NCI-H1092 treated with DMSO at 0.1 percent for 48 hours (cell line): ENCODE measurements around the gene PCBP2.
"Not testable (repeated sequence)": the region's sequence is repeated elsewhere in the genome, so short reads cannot be mapped to it uniquely, and the experiment has no call there.

ENCODE experiments used
- DNase-seq: peaks from one replicate; lab custom pipeline; 2025; lab: John Stamatoyannopoulos, UW

The PCBP2 gene

DNA sequence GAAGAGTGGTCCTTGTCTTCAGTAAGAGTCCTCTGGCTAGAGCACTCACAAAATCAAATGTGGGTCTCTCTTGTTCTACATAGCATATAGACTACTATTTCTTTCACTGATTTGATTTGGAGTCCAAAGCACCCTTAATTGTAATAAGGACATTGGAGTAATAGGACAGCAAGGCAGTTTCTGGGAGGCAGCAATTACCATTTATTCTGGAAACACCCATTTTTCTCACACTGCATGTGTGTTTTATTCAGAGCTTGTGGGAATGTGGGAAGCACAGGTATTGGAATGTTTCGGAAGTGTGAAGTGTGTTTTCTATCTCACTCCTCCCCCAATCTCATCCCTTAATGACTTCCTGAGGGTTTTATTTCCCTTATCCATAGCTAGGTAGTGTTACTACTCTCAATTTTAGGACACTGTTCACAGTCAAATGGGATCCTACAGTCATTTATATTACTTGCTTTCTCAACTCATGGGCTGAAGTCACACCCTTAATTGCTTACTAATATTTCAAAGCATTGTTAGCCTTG, 20.2 kb downstream of the PCBP2 start:
- DNase-seq = no peak

DNA sequence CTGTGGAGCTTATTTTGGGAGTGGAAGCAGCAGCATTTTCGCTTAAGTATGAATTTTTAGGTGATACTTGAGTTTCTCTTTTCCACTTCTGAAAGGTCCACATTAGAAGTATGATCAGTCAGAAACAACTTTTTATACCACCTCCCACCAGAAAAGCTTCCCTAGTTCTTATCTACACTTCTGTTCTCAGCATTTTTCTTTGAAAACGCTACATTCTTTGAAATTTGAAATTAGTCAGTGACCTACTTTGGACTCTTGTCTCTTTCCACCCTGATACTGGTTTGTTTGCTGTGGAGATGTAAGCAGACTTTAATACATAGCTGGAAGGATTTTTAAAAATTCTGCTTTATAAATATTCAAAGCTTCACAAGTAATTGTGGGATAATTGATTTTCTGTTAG, 22.2 kb downstream of the PCBP2 start:
- DNase-seq = no peak

DNA sequence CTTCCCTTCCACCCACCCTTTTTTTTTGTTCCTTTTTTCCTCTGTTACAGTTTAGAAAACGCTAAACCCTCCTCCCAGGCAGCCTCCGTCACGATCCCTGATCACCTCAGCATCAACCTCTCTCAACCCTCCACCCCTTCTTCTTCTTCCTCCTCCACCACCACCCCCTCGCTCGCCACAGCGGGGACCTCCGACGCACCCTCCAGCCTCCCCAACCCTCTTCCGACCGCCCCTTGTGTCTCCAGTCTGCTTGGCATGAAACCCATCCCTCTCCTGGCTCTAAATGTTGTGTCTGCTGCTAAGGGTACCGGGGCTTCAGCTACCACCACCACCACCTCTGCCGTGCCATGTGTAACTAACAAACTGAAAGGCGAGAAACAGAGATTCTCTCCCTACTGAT, 22.9 kb downstream of the PCBP2 start:
- DNase-seq = no peak

DNA sequence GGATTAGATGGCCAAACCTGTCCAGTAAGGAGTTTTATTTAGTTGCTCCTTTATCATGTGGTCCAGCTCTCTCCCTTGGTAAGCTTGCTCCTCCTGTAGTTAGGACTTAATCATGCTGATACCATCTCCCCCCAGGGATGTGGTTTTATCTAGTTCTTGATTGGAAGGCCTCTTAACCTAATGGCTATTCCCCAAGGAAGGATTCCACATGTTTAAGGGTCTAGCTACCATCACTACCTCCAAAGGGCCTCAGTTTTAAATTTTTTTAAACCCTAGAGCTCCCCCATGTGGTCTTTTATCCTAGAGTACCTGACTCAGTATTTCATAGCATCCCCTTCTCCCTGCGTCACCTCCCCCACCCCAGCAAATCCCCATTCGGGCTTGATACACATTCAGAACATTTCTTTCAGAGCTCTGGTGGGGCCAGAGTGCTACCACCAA, 24.9 kb downstream of the PCBP2 start:
- DNase-seq = no peak

DNA sequence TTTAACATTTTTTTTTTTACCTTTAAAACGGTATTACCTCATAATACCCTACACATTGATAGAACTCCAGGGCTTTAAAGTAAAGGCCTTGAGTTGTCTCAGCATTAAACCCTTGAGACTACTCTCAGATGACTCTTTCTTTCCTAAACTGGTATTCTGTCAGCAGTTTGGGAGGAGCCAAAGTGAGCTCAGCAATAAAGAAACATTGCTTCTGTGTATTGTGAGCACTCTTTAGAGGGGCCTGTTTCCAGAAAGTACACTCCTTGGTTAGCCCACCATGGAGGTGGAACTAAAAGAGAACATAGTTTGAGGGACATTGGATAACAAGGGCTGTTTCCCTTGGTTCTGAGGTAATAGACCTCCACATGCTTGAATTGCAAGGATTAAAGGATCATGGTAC, 27.0 kb downstream of the PCBP2 start:
- no peak for DNase-seq

DNA sequence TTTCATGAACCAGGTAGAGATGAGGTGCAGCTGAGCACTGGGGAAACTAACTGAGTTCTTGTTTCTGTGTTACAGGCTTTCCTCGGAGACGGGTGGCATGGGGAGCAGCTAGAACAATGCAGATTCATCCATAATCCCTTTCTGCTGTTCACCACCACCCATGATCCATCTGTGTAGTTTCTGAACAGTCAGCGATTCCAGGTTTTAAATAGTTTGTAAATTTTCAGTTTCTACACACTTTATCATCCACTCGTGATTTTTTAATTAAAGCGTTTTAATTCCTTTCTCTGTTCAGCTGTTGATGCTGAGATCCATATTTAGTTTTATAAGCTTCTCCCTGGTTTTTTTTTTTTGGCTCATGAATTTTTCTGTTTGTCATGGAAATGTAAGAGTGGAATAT, 27.4 kb downstream of the PCBP2 start:
- no peak for DNase-seq

DNA sequence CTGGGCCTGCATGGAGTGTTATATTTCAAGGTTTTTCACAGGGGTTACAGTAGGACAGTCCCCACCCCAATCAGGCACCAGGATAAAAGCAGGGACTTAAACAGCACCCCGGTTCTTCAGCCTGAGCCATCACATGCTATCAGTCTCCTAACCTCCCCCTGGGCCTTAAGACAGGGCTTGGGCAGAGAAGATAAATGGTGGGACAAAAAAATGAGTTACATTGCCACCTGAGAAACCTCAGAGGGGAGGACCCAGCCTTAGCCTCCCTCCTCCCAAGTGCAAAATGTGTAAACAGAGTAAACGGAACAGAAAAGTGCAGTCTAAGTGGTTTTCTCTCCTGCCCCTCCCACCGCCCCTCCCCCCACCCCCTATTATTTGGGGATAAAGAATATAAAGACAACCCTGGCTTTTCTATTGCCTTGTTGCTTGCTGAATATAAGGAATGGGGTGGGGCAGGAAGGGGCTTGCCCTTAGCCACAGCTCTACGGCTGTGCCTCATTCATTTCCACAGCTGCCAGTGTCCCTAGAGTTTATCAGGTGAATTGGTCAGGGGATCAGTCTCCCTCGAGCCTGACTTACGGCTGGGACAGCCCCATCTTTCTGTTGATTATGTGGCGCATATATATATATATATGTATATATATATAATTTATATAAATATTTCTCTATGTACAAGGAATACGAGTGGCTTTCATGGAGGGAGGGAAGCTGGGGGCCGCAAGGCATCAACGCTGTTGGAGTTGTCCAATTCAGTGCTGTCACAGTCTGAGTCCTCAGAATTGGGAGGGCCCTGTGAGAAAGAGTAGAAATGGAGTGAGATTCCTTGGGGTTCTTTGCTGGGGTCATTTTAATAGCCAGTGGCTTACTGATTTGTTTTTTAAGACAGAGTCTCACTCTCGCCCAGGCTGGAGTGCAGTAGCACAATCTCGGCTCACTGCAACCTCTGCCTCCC, 28.9 kb downstream of the PCBP2 start:
- no peak for DNase-seq

DNA sequence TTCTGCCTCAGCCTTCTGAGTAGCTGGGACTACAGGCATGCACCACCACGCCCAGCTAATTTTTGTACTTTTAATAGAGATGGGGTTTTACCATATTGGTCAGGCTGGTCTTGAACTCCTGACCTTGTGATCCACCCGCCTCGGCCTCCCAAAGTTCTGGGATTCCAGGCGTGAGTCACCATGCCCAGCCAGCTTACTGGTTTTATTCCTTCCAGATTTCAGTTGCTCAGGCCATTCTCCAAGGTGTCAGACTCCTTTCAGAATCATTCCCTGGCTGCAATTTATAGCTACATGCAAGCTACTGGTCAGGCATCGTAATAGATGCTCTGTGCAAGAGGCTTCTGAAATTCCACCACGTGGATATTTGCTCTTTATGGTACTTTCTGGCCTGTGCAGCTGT, 29.6 kb downstream of the PCBP2 start:
- DNase-seq = not testable (repeated sequence)

DNA sequence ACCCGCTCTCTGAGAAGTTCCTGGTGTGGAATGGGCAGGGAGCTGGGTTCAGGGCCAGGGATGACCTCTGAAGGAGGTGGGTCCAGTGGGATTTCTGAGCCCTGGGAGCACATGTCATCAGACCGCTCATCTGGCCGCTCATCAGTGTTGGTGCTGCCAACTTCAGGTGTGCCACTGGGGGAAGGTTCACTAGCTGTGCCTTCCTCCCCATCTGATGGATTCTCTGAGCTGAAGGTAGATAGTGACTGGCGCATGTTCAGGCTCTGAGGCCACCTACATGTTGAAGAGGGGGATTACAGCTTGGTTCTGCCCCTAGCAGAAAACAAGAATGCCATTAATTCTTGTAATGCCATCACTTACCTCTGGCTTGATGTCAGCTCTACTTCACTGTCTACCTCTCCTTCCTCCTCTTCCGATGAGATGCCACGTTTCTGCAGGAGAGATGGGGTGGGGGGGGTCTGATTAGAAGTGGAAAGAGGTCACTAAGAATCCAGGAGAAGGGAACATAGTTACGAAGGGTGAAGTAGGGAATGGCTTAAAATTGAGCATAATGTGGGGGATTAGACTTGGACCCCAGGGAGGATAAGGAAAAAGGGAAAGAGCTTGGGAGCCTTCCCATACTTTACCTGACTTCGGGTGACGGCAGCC, 30.2 kb downstream of the PCBP2 start:
- DNase-seq = no peak

DNA sequence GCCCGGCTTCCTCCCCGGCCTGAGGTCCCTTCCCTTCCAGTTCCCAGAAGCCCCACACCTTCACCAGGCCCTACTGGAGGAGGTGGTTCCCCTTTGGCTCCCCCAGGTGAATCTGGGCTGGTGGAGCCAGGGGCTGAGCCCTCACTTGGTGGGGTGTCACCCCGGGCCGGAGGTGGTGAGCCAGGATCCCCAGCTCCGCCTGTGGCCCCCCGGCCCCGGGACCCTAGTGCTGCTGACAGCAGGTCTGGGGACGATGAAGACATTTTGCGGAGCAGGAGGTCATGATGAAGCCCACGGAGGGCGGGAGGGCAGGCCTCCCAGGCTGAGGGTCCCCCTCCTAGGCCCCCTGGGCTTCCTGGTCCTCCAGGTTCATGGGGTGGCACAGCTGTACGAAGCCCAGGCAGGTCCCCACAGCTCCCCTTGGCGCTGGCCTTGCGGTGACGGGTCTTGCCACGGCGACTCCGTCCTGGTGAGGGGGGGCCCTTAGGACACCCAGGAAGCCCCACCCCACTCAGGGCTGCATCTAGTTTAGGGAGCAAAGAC, 30.8 kb downstream of the PCBP2 start:
- DNase-seq = no peak

DNA sequence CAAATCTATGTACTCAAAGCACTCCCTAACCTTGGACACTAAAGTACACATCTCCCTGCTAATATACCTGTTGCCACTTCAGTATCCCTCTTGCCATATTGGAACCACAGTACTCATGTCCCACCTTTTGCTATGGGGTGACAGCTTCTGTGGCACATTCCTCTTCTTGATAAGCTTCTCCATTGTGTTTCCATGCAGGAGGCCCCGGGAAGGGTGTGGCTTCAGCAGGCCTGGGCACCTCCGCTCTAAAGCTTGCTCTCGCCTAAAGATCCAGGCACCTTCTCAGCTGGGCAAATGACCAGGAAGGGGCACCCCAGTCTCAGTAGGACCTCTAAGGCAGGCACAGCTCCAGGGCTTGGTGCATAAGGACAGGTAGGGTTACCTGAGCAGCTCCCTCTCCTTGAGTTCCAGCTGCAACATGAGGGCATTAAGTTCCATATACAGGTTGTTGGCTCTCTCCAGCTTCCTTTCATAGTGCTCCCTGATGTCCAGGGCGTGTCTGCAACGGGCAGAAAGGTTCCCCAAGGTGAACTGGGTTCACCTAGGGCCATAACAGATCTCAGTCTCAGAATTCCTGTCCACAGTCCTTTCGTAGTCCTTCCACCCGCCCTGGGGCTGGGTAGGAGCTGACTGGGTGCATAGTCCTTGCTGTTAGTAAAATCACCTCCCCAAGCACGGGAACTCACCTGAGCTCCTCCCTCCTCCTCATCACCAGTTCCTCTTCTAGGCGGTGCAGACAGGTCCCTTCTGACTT, 31.5 kb downstream of the PCBP2 start:
- DNase-seq = no peak

DNA sequence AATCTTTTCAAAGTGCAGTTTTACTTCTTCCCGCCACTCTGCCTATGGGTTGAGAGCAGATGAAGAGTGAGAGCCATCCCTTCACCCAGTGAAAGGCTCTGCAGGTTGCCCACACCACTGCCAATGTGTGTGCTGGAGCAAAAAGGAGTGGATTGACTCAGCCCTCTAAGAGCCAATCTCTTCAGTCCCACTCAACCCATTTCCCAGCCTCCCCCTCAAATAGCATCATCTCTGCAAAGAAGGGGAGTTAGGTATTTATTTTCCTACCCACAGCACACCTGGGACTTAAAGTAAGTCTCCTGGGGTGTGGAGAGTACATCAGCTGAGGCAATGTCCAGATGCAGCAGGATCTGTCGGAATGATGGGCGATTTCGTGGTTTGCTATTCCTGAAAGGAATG, 32.1 kb downstream of the PCBP2 start:
- DNase-seq = no peak

DNA sequence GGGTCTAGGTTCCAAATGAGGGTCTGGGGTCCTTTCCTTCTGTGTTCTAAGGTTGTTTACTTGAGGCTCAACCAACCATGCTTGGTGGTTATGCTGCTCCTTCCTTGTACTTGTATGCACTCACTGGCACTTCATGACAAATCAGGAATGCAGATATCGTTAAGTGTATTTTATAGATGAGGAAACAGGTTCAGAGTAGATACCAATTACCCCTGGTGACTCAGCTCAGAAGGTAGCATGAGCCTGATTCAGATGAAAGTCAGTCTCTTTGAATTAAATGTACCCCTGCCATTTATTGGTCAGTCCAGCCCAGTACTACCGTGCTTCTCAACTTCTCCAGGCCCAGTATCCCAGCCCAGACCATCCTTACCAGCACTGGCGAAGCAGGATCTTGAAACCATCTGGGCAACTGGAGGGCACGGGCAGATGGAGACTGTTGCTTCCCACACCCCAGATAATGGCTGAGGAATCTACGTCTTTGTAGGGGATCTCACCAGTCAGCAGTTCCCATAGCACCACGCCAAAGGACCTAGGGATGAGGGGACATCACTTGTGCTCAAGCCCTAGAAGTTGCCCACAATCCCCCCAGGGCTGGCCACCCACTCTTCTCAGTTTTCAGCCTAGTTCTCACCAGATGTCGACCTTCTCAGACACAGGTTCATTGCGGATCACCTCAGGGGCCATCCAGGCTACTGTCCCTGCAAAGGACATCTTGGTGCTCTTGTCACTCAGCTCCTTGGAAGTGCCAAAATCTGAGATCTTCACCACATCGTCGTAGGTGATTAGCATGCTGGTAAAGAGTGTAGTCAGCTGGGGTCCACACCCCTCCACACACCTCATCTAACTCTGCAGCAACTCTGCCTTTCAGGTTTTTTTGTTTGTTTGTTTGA, 33.0 kb downstream of the PCBP2 start:
- no peak for DNase-seq

DNA sequence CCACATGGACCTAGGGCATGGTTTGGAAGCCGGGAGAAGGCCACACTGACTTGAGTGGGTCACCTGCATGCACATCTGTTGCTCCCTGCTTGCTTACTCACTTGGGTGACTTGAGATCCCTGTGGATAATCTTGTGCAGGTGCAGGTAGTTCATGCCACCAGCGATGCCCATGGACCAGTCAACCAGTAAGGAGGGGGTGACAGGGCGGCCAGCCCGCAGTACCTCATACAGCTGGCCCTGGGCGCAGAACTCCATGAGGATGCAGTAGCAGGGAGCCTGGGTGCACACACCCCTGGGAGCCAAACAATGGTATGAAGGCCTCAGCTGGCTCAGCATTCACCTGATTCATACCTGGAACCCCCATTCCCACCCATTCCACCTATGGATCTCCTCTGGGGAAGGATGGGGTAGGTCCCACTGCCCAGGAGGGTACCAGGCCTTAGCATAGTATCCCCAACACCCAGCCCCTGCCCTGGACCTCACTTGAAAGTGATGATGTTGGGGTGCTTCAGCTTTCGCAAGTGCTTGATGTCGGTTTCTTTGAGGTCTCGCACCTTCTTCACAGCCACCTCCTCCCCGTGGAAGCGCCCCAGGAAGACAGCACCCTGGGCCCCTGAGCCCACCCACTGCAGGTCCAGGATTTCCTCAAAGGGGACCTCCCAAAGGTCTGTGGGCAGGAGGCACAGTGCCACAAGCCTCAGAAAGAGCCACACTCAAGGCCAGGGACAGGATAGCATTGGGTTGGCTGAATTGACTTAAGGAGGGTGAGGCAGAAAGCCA, 34.2 kb downstream of the PCBP2 start:
- DNase-seq = no peak

DNA sequence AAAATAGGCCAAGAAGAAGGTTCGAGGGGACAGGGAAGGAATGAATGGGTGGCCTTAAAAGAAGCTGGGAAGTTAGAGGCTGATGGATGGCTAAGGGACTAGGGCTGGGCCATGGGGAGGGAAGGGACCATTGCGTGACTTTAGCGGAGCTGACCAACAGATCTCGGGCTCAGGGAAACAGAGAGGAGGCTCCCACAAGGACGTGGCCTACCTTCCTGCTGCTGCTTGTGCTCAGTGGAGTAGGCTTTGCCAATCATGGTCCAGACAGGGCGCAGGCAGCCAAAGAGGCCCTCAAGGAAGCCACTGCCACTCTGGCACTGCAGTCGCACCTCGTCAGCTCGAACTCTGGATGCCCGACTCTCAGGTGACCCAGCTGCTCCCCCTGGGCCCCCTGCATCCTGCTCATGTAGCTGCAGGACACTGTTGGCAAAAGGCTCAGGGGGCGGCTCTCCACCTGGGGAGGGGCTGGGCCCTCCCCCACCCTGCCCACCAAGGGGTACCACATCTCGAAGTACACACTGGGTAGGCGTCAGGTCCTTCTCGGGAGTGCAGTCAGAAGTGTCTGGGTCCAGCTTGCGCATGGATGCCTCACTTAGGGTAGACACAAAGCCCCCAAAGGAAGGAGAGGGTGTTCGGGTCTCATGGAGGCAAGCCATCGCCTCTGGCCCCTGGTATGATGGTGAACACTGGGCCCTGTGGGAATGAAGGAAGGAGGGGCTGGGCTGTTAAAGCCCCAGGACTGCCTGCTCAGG, 35.0 kb downstream of the PCBP2 start:
- DNase-seq = no peak

DNA sequence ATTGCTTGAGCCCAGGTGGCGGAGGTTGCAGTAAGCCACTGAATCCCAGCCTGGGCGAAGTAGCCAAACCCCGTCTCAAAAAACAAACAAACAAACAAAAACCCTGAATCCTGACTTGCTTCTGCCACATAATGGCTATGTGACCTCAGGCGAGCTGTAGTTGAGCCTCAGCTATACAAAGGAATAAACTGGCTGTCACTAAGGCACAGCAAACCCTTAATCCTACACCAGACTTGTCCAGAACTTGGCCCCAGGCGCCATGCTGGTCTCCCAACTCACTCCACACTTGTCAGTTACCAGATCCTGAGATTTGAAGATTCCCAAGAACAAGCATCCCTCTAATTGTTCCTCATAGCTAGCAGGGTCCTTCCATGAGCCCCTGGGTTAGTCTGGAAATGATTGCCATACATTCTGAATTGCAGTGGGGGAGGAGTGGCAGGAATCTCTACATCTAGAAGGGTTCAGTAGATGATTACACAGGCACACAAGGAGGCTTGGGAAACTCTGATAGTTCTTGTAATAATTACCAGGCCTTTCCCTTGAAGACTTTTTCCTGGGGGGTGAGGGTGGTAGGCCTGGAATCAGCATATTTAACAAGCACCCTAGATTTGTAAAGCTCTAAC, 37.5 kb downstream of the PCBP2 start:
- DNase-seq = no peak

DNA sequence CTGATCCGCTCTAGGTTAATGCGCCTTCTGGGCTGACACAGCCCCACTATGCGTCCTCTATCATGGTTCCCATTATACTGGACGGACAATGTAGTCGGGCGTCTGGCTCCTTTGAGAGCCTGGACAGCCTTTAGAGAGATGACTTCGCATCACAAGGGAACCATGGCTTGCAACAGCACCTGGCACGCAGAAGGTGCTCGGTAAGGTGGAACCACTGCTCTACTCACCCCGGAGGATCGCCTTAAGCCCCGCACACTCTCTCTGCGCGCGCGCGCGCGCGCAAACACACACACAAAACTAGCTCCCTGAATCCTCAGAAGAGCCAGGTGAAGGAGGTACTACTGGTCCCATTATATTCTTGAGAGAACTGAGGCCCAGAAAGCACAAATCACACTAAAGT, 40.3 kb downstream of the PCBP2 start:
- no peak for DNase-seq

DNA sequence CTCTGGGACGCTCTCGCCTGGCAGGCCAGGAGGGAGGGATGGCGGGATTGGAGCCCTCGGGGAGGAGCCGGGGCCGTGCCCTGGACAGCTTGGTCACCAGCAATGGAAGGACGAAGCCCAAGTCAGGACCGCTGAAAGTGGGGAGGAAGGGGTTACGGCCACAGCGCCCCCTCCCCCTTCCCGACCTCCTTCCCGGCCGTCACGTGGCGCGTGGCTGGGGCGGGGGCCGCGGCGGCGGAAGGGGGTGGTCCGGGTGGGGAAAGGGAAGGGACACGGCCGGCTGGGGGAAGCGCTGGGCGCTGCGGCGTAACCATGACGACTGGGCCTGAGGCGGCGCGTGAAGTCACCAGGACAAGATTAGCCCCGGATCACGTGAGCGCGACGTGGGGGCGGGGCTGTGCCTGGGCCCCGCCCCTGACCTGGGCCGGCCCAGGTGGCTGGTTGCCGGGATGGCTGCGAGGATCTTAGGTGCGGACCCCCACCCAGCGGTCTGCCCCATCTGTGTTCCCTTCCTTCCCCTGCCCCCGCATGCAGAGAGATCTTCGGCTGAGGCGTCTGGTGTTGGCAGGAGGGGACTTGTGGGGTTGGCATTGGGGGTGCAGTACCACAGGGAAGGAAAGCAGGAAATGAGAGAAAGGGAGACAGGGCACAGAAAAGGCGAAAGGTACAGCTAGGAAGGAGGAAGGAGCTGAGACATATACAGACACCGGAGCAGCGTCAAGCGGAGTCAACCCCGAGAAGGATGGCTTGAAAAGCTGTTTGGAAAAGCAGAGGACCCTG, 41.1 kb downstream of the PCBP2 start:
- DNase-seq = peak; percentile 86
